ENCODE measurements around the gene CTU2.

CTU2 gene

GRCh38 chr16:88715312-88716190, 9.2 kb downstream of the CTU2 start:
- no peak for DNase-seq

DNA sequence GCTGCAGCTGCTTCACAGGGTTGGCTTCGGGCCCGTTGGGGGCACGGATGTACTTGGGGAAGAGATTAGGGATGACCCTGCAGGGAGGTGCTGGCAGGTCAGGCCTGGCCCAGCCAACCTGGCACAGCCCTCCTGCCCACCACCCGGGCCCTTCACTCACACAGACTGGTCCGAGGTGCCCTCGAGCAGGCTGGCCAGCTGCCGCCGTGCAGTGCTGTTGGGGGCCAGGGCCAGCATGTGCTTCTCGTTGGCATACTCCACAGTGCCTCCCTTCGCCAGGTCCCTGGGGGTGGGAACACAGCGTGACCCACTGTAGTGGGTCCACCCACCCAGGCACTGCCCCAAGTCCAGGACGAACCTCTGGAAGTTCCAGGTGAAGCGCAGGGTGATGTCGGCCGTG, 9.9 kb downstream of the CTU2 start:
- no peak for DNase-seq

DNA sequence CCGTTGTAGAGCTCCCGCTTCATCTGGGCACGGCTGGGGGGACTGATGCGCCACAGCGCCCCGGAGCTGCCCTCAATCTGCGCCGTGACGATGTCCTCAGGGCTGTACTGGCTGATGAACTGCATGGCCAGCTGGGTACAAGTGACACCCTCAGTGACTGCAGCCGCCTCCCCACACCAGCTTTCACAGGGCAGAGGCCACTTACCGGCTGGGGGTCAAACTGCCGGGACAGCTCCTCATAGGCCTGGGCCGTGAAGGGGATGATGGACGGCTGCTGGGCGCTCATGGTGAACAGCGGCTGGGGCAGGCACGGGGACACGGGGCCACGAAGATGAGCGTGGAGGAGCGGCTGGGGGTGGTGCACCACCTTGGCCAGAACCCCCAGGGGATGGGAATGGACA, 10.3 kb downstream of the CTU2 start:
- no peak for DNase-seq

GRCh38 chr16:88718178-88718577, 11.9 kb downstream of the CTU2 start:
- DNase-seq = no peak

- no peak for DNase-seq
Measured at GRCh38 chr16:88719267-88719932, 13.1 kb downstream of the CTU2 start.

DNA sequence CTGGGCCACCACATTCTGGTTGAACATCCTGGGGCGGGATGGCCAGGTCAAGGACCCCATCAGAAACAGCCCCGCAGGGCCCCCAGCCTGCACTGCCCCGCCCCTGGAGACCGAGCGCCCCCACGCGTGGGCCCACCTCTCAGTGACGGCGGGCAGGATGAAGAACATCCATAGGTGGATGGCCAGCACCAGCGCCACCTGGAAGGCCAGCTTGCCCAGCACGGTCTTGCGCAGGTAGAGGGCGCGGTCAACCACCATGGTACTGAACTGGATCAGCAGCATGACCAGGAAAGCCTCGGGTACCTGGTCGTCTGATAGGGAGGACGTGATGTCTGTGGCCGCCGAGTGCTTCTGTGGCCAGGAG, 13.6 kb downstream of the CTU2 start:
- no peak for DNase-seq

DNA sequence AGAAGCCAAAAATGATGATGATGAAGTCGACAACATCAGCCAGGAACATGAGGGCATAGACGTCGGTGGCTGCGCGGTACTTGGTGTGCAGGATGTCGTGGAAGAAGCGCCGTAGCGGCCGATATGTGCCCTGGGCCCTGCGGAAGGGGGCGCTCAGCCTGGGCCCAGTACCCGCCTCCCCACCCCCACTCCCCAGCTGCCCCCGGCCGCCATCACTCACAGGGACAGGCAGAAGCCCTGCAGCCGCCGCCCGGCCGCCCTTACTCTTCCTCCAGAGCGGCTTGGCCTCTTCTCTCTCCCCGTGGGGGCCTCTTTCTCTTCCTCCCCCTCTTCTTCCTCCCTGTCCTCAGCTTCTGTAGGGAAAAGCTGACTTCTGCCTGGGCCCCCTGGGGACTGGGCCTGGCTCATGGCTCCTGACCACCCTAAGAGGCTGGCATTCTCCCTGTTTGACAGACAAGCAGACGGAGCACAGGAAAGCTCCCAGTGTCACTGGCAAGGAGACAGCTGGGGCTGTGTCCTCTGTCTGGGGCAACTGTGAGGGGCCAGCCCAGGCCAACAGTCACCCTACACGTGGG, 14.2 kb downstream of the CTU2 start:
- DNase-seq = no peak

GRCh38 chr16:88721236-88721635, 14.9 kb downstream of the CTU2 start:
- DNase-seq = no peak

DNA sequence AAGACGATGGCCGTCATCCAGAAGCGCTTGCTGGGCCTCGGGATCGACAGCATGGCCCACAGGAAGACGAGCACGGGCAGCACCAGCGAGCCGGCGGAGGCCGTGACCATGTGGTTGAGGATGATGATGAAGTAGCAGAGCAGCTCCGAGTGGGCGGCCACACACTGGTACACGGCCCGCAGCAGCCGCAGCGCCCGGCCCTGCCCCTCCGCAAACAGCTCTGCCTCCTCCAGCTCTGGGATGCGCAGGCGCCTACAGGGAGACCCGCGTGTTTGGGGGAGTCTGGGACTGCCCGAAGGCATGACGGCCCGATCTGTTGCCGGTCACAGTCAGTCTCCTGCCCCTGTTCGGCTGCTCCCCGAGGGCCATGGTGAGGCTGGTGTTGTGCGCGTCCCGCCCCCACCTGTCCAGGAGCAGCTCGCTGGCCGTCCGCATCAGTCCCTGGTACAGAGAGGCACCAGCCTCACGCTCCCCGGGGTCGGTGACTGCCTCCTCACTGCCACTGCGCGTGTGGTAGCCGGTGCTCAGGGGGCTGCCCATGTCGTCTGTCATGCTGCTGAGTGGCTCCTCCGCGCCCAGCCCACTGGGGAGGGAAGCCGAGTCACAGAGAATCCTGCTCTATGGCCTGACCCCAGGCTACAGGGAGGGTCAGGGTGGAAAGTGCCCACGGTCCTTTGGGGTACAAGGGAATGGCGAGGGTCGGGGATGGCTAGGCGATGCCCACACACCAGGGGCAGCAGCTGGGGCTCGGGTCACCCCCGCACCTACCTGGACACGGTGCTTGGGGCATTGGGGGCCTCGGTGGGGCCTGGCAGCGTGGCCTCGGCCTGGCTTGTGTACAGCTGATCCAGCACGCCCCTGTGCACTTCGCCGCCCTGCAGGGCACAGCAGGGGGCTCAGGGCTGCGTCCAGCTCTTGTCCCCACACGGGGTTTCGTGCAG, 15.8 kb downstream of the CTU2 start:
- no peak for DNase-seq

- DNase-seq = no peak
Measured at GRCh38 chr16:88722784-88723506, 16.6 kb downstream of the CTU2 start.

DNA sequence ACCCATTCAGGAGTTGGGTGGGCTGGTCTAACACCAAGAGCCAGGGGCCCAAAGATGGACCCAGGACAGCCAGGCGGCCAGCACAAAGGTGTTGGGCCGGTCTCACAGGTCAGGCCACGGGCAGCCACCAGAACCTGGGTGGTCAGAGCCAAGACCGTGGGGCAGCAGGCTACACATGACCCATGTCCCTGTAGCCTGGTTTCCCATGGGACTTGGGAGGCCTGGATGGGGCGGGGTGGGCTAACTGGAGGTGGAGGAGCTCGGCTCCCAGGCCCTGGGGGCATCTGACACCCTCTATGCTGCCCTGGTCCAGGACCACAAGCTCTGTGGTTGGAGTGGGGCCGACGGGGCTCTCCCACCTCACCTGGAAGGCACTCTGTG, 17.2 kb downstream of the CTU2 start:
- no peak for DNase-seq

GRCh38 chr16:88723911-88724310, 17.6 kb downstream of the CTU2 start:
- no peak for DNase-seq

- DNase-seq = no peak
Measured at GRCh38 chr16:88724855-88725555, 18.7 kb downstream of the CTU2 start.

DNA sequence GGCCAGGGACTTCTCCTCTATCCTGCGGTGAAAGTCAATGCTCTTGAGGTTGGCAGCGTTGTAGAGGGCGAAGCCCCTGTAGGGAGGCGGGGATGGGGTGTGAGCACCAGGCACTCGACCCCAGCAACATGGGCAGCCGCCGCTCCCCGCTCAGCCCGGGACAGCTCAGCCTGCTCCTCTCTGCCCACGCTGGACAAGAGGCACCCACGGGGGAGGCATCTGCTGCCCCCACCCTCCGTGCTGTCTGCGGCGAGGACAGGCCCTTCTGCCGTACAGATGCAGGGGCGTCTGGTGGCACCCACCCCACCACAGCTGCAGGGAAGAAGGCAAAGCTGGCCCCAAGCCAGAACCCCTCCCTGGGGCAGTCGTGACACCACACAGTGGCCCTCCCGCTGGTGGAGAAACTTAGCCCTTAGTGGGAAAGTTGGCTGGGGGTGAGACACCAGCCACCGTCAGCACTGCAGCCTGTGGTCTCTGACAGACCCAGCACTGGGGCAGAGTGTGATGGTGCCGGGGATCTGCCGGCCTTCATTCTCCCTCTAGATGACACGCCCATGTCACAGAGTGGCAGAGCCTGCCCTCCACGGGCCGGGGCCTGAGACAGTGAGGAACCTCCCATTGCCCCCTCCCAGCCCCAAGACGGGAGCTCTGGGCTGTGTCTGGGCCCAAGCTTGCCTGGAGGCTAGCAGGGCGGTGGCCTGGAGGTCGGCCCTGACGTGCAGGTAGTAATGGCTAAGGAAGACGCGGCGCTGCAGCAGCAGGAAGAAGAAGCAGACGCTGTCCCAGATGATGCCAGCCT, 19.5 kb downstream of the CTU2 start:
- DNase-seq = no peak

GRCh38 chr16:88726408-88726749, 20.1 kb downstream of the CTU2 start:
- no peak for DNase-seq

DNA sequence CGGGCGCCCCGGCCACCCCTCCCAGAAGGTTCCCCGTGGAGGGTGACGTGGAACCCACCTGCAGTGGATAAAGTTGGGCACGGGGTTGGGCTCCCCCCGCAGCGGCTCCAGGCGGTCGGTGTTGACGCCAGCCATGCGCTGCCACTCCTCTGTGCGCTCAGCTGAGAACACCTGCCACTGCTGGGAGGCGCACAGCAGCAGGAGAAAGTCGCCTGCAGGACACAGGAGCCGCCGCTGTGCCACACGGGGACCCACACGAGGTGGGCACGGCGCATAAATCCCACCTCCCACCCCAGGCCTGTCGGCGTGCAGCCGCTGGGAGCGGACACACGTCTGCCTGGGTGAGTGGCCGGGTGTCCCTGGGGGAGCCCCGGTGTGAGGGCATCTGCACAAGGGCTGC, 20.7 kb downstream of the CTU2 start:
- DNase-seq = no peak

- DNase-seq = no peak
Measured at GRCh38 chr16:88727871-88728270, 21.6 kb downstream of the CTU2 start.

DNA sequence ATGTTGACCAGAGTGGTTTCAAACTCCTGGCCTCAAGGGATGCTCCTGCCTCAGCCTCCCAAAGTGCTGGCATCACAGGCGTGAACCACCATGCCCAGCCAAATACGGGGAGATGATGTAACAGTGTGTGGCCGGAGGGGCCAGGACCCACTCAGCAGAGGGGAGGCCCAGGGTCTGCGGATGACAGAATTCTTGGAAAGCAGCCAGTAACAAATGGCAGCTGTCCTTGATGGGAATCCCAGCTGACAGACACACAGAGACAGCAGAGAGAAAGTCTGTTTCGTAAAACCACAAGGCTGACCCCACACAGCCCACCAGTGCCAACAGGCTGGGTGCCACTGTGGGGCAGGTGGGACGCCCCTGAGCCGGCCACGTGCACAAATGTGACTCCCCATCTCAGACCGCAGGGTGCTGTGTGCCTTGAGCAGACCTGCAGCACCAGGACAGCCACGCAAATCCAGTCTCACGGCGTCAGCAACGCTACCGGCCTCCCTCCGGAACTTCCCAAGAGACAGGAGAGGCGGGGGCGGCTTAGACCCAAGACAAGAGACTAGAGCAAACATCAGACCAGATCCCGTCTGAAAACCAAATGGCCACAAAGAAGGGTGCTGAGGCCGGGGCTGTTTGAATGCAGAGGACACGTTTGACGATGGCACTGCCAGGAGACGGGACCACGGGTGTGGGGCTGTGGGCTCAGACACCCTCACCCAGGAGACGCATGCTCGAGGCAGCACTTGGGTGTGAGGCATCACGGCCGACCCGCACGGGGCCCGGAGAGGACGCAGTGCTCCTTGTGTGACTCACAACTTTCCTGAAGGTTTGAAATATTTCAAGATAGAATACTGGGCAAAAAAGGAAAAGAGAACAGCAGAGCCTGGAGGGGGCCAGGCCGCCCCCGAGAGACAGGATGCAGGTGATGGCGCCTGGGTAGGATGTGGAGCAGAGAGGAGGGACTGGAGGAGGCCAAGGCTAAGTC, 24.6 kb downstream of the CTU2 start:
- DNase-seq = no peak

DNA sequence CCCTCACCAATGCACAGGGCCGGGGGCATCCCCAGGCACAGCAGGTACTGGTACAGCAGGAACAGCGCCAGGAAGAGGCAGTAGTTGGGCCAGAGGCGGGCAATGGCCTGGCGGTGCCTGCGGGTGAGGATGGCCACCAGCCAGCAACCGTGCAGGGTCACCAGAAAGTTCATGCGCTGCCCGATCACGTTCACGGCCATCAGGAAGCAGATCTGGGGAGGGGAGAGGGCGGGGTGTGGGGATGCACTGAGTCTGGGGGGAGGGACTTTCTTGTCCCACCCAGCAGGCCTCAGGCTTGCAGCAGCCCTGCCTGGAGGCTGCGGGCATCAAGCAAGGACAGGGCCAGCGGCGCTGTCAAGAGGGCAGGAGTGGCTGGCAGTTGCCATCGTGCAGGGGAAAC, 25.4 kb downstream of the CTU2 start:
- DNase-seq = no peak
